Loucy (cell line): Measurements from ENCODE around the gene VSTM2L.

ENCODE experiments used
- CTCF ChIP-seq: fragments of 200-600 bp; sonication (generic); conservative IDR thresholded peaks from 2 replicates; pipeline ENCODE4 v1.5.1; 2014; ENCODE audit warnings: mild to moderate bottlenecking, antibody characterized with exemption, low read length
- EZH2phosphoT487 ChIP-seq: fragments of 200-600 bp; IDR thresholded peaks from 2 replicates; pipeline ENCODE4 v1.6.1; 2018; ENCODE audit warnings: antibody characterized with exemption, mild to moderate bottlenecking, moderate library complexity, borderline replicate concordance

GRCh38 chr20:37990571-37991151 lies 87.7 kb downstream of the VSTM2L start:
- no peak for TF ChIP-seq CTCF
- no peak for TF ChIP-seq EZH2phosphoT487
